DOHH2 (cell line): ENCODE data around the gene SIVA1.

Source experiments
- H3F3A ChIP-seq: fragments of 200-600 bp; sonication (generic), shearing (Covaris generic); 2 replicates; pipeline ENCODE4 v1.6.0; 2016; ENCODE audit warnings: antibody characterized with exemption, mild to moderate bottlenecking; ENCODE audit not compliant: control insufficient read depth, insufficient read depth
- H3K27ac ChIP-seq: fragments of 200-600 bp; sonication (generic); 2 replicates; pipeline ENCODE4 v1.5.1; 2014; ENCODE audit warnings: low read depth, mild to moderate bottlenecking, low read length, moderate library complexity
- H3K27me3 ChIP-seq: fragments of 200-600 bp; sonication (generic); 2 replicates; pipeline ENCODE4 v1.6.1; 2014; ENCODE audit warnings: mild to moderate bottlenecking, low read length, mixed read lengths; ENCODE audit not compliant: control insufficient read depth
- H3K36me3 ChIP-seq: fragments of 200-600 bp; sonication (generic); 2 replicates; pipeline ENCODE4 v1.6.1; 2014; ENCODE audit warnings: mild to moderate bottlenecking, low read length, moderate library complexity, mixed read lengths; ENCODE audit not compliant: control insufficient read depth
- H3K4me1 ChIP-seq: fragments of 200-600 bp; sonication (generic); 2 replicates; pipeline ENCODE4 v1.6.1; 2014; ENCODE audit warnings: mild to moderate bottlenecking, low read length, mixed read lengths; ENCODE audit not compliant: control insufficient read depth
- H3K4me2 ChIP-seq: fragments of 200-600 bp; sonication (generic); 2 replicates; pipeline ENCODE4 v1.6.0; 2014; ENCODE audit warnings: mild to moderate bottlenecking, low read length, moderate library complexity
- H3K4me3 ChIP-seq: fragments of 200-600 bp; sonication (generic); 2 replicates; pipeline ENCODE4 v1.5.1; 2014; ENCODE audit warnings: mild to moderate bottlenecking, low read length, mixed read lengths
- H3K79me2 ChIP-seq: fragments of 200-600 bp; sonication (generic); 2 replicates; pipeline ENCODE4 v1.6.1; 2014; ENCODE audit warnings: mild to moderate bottlenecking, low read length, mixed read lengths; ENCODE audit not compliant: control insufficient read depth
- H3K9me2 ChIP-seq: fragments of 200-600 bp; sonication (generic); replicated peaks from 2 replicates; pipeline ENCODE4 v1.6.1; 2014; ENCODE audit warnings: mild to moderate bottlenecking, low read length, mixed read lengths; ENCODE audit not compliant: control insufficient read depth
- H3K9me3 ChIP-seq: fragments of 200-600 bp; sonication (generic); 2 replicates; pipeline ENCODE4 v1.6.1; 2014; ENCODE audit warnings: antibody characterized with exemption, low read length, mixed read lengths; ENCODE audit not compliant: control insufficient read depth, insufficient read depth
- H4K20me1 ChIP-seq: fragments of 200-600 bp; sonication (generic); 2 replicates; pipeline ENCODE4 v1.6.0; 2014; ENCODE audit warnings: low read depth, mild to moderate bottlenecking, antibody characterized with exemption, low read length, moderate library complexity; ENCODE audit not compliant: control insufficient read depth, insufficient read depth
- CTCF ChIP-seq: fragments of 200-600 bp; sonication (generic); IDR thresholded peaks from one replicate; pipeline ENCODE4 v1.5.1; 2014; ENCODE audit warnings: antibody characterized with exemption, mild to moderate bottlenecking, low read depth, low read length; ENCODE audit not compliant: poor library complexity, severe bottlenecking
- EZH2phosphoT487 ChIP-seq: fragments of 200-600 bp; sonication (generic); IDR thresholded peaks from 2 replicates; pipeline ENCODE4 v1.6.1; 2017; ENCODE audit warnings: borderline replicate concordance, mild to moderate bottlenecking, antibody characterized with exemption, low read length, moderate library complexity, mixed read lengths

Gene SIVA1

GRCh38 chr14:104744484-104744883 is 8.5 kb upstream of the SIVA1 start:
- peaks cover 5% of the 10 kb centered on the region; the same call in 1 of the 2 replicates for H3K27me3 ChIP-seq
- H3F3A ChIP-seq: no peaks in the 10 kb centered on the region
- H4K20me1 ChIP-seq: no peaks in the 10 kb centered on the region
- no peaks in the 10 kb centered on the region for H3K79me2 ChIP-seq
- no peak for TF ChIP-seq CTCF
- H3K9me2 ChIP-seq: no peaks in the 10 kb centered on the region
- no peaks in the 10 kb centered on the region for H3K36me3 ChIP-seq
- no peaks in the 10 kb centered on the region for H3K9me3 ChIP-seq
- H3K4me1 ChIP-seq: peaks cover 7% of the 10 kb centered on the region
- no peak overlapping the region for H3K4me3 ChIP-seq
- H3K27ac ChIP-seq: no peak overlapping the region
- no peak overlapping the region for H3K4me2 ChIP-seq

GRCh38 chr14:104745431-104745830 is 7.5 kb upstream of the SIVA1 start:
- Histone ChIP-seq H4K20me1 (no peaks in the 10 kb centered on the region), H3K27ac (no peak overlapping the region), H3K4me2 (no peak overlapping the region), H3F3A (no peaks in the 10 kb centered on the region), H3K79me2 (no peaks in the 10 kb centered on the region), H3K36me3 (no peaks in the 10 kb centered on the region), H3K4me1 (peaks cover 7% of the 10 kb centered on the region), H3K27me3 (peaks cover 7% of the 10 kb centered on the region; the same call in 1 of the 2 replicates), H3K9me3 (no peaks in the 10 kb centered on the region; the same call in 1 of the 2 replicates), H3K4me3 (no peak overlapping the region), H3K9me2 (no peaks in the 10 kb centered on the region)
- no peak for TF ChIP-seq CTCF
- no peak for TF ChIP-seq EZH2phosphoT487

- Histone ChIP-seq H3K79me2 (no peaks in the 10 kb centered on the region), H3K4me2 (no peak overlapping the region)
Measured at GRCh38 chr14:104746071-104746545, 6.8 kb upstream of the SIVA1 start.

More at GRCh38 chr14:104746071-104746545, 6.8 kb upstream of the SIVA1 start:
- Histone ChIP-seq H3K4me3 (no peak overlapping the region), H3K36me3 (no peaks in the 10 kb centered on the region), H4K20me1 (no peaks in the 10 kb centered on the region), H3K27ac (no peak overlapping the region), H3K9me3 (peaks cover 1% of the 10 kb centered on the region; the same call in 1 of the 2 replicates), H3K4me1 (peaks cover 7% of the 10 kb centered on the region), H3F3A (no peaks in the 10 kb centered on the region; the same call in 1 of the 2 replicates), H3K27me3 (peaks cover 7% of the 10 kb centered on the region; the same call in 1 of the 2 replicates), H3K9me2 (no peaks in the 10 kb centered on the region)
- no peak for TF ChIP-seq CTCF
- no peak for TF ChIP-seq EZH2phosphoT487
